Measurements from ENCODE around the gene USB1.

The USB1 gene

GRCh38 chr16:58000706-58001676 is at the start of gene USB1:
Gene USB1, plus strand, starts transcription at chr16:58001407. Its CDS starts 77 bp downstream, at chr16:58001484.
- Mint-ChIP-seq H3K36me3 (peaks cover 8% of the 10 kb centered on the region), H3K27me3 (no peaks in the 10 kb centered on the region), H3K9me3 (no peaks in the 10 kb centered on the region), H3K4me3 (peak within 1 kb of the TSS; percentile 93), H3K27ac (peak within 1 kb of the TSS; percentile 88), H3K4me1 (peaks cover 61% of the 10 kb centered on the region)

GRCh38 chr16:57952909-57953308 is 48.3 kb upstream of the USB1 start:
- H3K4me1 Mint-ChIP-seq = no peaks in the 10 kb centered on the region
- no peaks in the 10 kb centered on the region for H3K9me3 Mint-ChIP-seq
- H3K27me3 Mint-ChIP-seq = no peaks in the 10 kb centered on the region
- no peaks in the 10 kb centered on the region for H3K36me3 Mint-ChIP-seq
- no peak overlapping the region for H3K4me3 Mint-ChIP-seq
- no peak overlapping the region for H3K27ac Mint-ChIP-seq

GRCh38 chr16:57953857-57954256 is 47.4 kb upstream of the USB1 start:
- no peaks in the 10 kb centered on the region for H3K36me3 Mint-ChIP-seq
- H3K4me1 Mint-ChIP-seq = no peaks in the 10 kb centered on the region
- no peaks in the 10 kb centered on the region for H3K27me3 Mint-ChIP-seq
- H3K4me3 Mint-ChIP-seq = no peak overlapping the region
- no peaks in the 10 kb centered on the region for H3K9me3 Mint-ChIP-seq
- H3K27ac Mint-ChIP-seq = no peak overlapping the region

GRCh38 chr16:57955572-57956188 is 45.5 kb upstream of the USB1 start:
- Mint-ChIP-seq H3K27ac (no peak overlapping the region), H3K4me1 (no peaks in the 10 kb centered on the region), H3K9me3 (no peaks in the 10 kb centered on the region), H3K4me3 (no peak overlapping the region), H3K36me3 (no peaks in the 10 kb centered on the region), H3K27me3 (no peaks in the 10 kb centered on the region)

GRCh38 chr16:57956270-57956808 is 44.9 kb upstream of the USB1 start:
- H3K4me1 Mint-ChIP-seq = no peaks in the 10 kb centered on the region
- H3K4me3 Mint-ChIP-seq = no peak overlapping the region
- no peak overlapping the region for H3K27ac Mint-ChIP-seq
- H3K36me3 Mint-ChIP-seq = no peaks in the 10 kb centered on the region
- no peaks in the 10 kb centered on the region for H3K27me3 Mint-ChIP-seq
- no peaks in the 10 kb centered on the region for H3K9me3 Mint-ChIP-seq

- Mint-ChIP-seq H3K9me3 (no peaks in the 10 kb centered on the region), H3K27ac (no peak overlapping the region), H3K36me3 (no peaks in the 10 kb centered on the region)
Observed at GRCh38 chr16:57956924-57957672, 44.1 kb upstream of the USB1 start.

GRCh38 chr16:57957673-57958392 is 43.4 kb upstream of the USB1 start:
- no peaks in the 10 kb centered on the region for H3K36me3 Mint-ChIP-seq
- no peak overlapping the region for H3K27ac Mint-ChIP-seq
- H3K4me1 Mint-ChIP-seq = no peaks in the 10 kb centered on the region
- no peak overlapping the region for H3K4me3 Mint-ChIP-seq
- no peaks in the 10 kb centered on the region for H3K27me3 Mint-ChIP-seq
- no peaks in the 10 kb centered on the region for H3K9me3 Mint-ChIP-seq

More at GRCh38 chr16:57956924-57957672, 44.1 kb upstream of the USB1 start:
- Mint-ChIP-seq H3K4me3 (no peak overlapping the region), H3K27me3 (no peaks in the 10 kb centered on the region), H3K4me1 (no peaks in the 10 kb centered on the region)

GRCh38 chr16:57958544-57958943 is 42.7 kb upstream of the USB1 start:
- Mint-ChIP-seq H3K9me3 (no peaks in the 10 kb centered on the region), H3K27me3 (no peaks in the 10 kb centered on the region), H3K36me3 (no peaks in the 10 kb centered on the region), H3K4me1 (no peaks in the 10 kb centered on the region), H3K27ac (no peak overlapping the region), H3K4me3 (no peak overlapping the region)

- H3K27ac Mint-ChIP-seq = no peak overlapping the region
- no peaks in the 10 kb centered on the region for H3K4me1 Mint-ChIP-seq
Observed at GRCh38 chr16:57959121-57959520, 42.1 kb upstream of the USB1 start.

GRCh38 chr16:57959804-57960203 is 41.4 kb upstream of the USB1 start:
- no peaks in the 10 kb centered on the region for H3K4me1 Mint-ChIP-seq
- no peaks in the 10 kb centered on the region for H3K9me3 Mint-ChIP-seq
- no peaks in the 10 kb centered on the region for H3K27me3 Mint-ChIP-seq
- no peak overlapping the region for H3K27ac Mint-ChIP-seq
- no peak overlapping the region for H3K4me3 Mint-ChIP-seq
- no peaks in the 10 kb centered on the region for H3K36me3 Mint-ChIP-seq

More at GRCh38 chr16:57959121-57959520, 42.1 kb upstream of the USB1 start:
- no peaks in the 10 kb centered on the region for H3K27me3 Mint-ChIP-seq
- no peak overlapping the region for H3K4me3 Mint-ChIP-seq
- H3K9me3 Mint-ChIP-seq = no peaks in the 10 kb centered on the region
- H3K36me3 Mint-ChIP-seq = no peaks in the 10 kb centered on the region

- no peaks in the 10 kb centered on the region for H3K4me1 Mint-ChIP-seq
- H3K36me3 Mint-ChIP-seq = no peaks in the 10 kb centered on the region
- no peaks in the 10 kb centered on the region for H3K27me3 Mint-ChIP-seq
- no peak overlapping the region for H3K4me3 Mint-ChIP-seq
- H3K9me3 Mint-ChIP-seq = no peaks in the 10 kb centered on the region
- no peak overlapping the region for H3K27ac Mint-ChIP-seq
Observed at GRCh38 chr16:57960310-57960709, 40.9 kb upstream of the USB1 start.

GRCh38 chr16:57960826-57961472 is 40.3 kb upstream of the USB1 start:
- Mint-ChIP-seq H3K27ac (no peak overlapping the region), H3K36me3 (no peaks in the 10 kb centered on the region), H3K27me3 (no peaks in the 10 kb centered on the region)

GRCh38 chr16:57961538-57961937 is 39.7 kb upstream of the USB1 start:
- Mint-ChIP-seq H3K9me3 (no peaks in the 10 kb centered on the region), H3K27ac (no peak overlapping the region), H3K4me1 (no peaks in the 10 kb centered on the region), H3K4me3 (no peak overlapping the region), H3K36me3 (no peaks in the 10 kb centered on the region), H3K27me3 (no peaks in the 10 kb centered on the region)

More at GRCh38 chr16:57960826-57961472, 40.3 kb upstream of the USB1 start:
- Mint-ChIP-seq H3K4me1 (no peaks in the 10 kb centered on the region), H3K4me3 (no peak overlapping the region), H3K9me3 (no peaks in the 10 kb centered on the region)

GRCh38 chr16:57962046-57962445 is 39.2 kb upstream of the USB1 start:
- Mint-ChIP-seq H3K4me3 (no peak overlapping the region), H3K4me1 (no peaks in the 10 kb centered on the region), H3K27me3 (no peaks in the 10 kb centered on the region), H3K9me3 (no peaks in the 10 kb centered on the region), H3K27ac (no peak overlapping the region), H3K36me3 (no peaks in the 10 kb centered on the region)
